GM12878 (cell line): ENCODE data around the gene RGCC. TPM values are rescaled to one million over a fixed set of nuclear protein-coding genes. Genes with fewer than 3 reads are reported as not detected.
A peak's percentile ranks its signal among the peaks of the same experiment; 100 is the strongest.

Source experiments
- ATAC-seq: fragments of 200-7000 bp; cut with Tn5 transposase; 3 replicates; pipeline ENCODE4 v1.9.1; 2020; ENCODE audit warnings: mild to moderate bottlenecking, moderate library complexity
- BruUV-seq: library from RNA; stranded (reverse); fragments of 400-500 nt; replicated peaks from 2 replicates; lab custom pipeline; 2021; lab: Mats Ljungman, UMichigan
- CTCF ChIA-PET: fragments of 300-600 bp; sonication (Branson Sonifier 250); formaldehyde crosslinking; extraction: SDS; loops from one replicate; lab custom pipeline; 2021; ENCODE audit warnings: inconsistent platforms; lab: Yijun Ruan, JAX
- POLR2A ChIA-PET: fragments of 350-600 bp; formaldehyde crosslinking; extraction: SDS; loops from one replicate; lab custom pipeline; 2021; ENCODE audit warnings: inconsistent platforms; lab: Charles Lee
- RAD21 ChIA-PET: fragments of 300-600 bp; sonication (Branson Sonifier 250); formaldehyde crosslinking; loops from one replicate; lab custom pipeline; 2023; ENCODE audit warnings: antibody characterized with exemption; ENCODE audit not compliant: unreplicated experiment; lab: Charles Lee
- SMC1A ChIA-PET: fragments of 300-600 bp; sonication (Branson Sonifier 250); formaldehyde crosslinking; loops from one replicate; lab custom pipeline; 2023; ENCODE audit not compliant: unreplicated experiment, uncharacterized antibody; lab: Charles Lee
- DNase-seq: peaks from one replicate; pipeline ENCODE4 v3.0.0-alpha.2; 2011; ENCODE audit warnings: low read depth, low spot score
- FAIRE-seq: peaks from 3 replicates; lab custom pipeline; 2011; peaks lifted over from hg19 to GRCh38; lab: Jason Lieb, UNC
- H2AFZ ChIP-seq: 2 replicates; pipeline ENCODE4 v1.6.0; 2011; ENCODE audit warnings: low read depth, low read length, control low read depth; ENCODE audit not compliant: control insufficient read depth
- H3K27ac ChIP-seq: 2 replicates; pipeline ENCODE4 v1.5.1; 2011; ENCODE audit warnings: control low read depth; ENCODE audit not compliant: control insufficient read depth, insufficient read depth
- H3K27me3 ChIP-seq, 2 experiments: replicated peaks in 1 of 2; 2 replicates each; pipeline versions ENCODE4 v1.6.0 to v1.6.1; 2011; ENCODE audit warnings: low read length in 1 of 2; ENCODE audit not compliant: control insufficient read depth in 2 of 2, insufficient read depth in 2 of 2
- H3K36me3 ChIP-seq, 2 experiments: 2 replicates each; pipeline ENCODE4 v1.5.1; 2011; ENCODE audit warnings: low read length in 1 of 2; ENCODE audit not compliant: control insufficient read depth in 2 of 2, insufficient read depth in 2 of 2
- H3K4me1 ChIP-seq: 2 replicates; pipeline ENCODE4 v1.6.1; 2011; ENCODE audit warnings: mild to moderate bottlenecking, low read length, moderate library complexity, mixed read lengths; ENCODE audit not compliant: control insufficient read depth, insufficient read depth
- H3K4me2 ChIP-seq: 2 replicates; pipeline ENCODE4 v1.6.0; 2011; ENCODE audit warnings: control low read depth; ENCODE audit not compliant: control insufficient read depth, insufficient read depth
- H3K4me3 ChIP-seq: fragments of 200-600 bp; sonication (generic); 2 replicates; pipeline ENCODE4 v1.5.1; 2016
- H3K79me2 ChIP-seq: 2 replicates; pipeline ENCODE4 v1.6.0; 2011; ENCODE audit warnings: low read length; ENCODE audit not compliant: control insufficient read depth, insufficient read depth
- H3K9ac ChIP-seq: 2 replicates; pipeline ENCODE4 v1.8.0; 2011; ENCODE audit warnings: low read length, control low read depth, mixed read lengths; ENCODE audit not compliant: control insufficient read depth, insufficient read depth
- H3K9me3 ChIP-seq: replicated peaks from 3 replicates; pipeline ENCODE4 v1.5.1; 2011; ENCODE audit warnings: mild to moderate bottlenecking, low read length; ENCODE audit not compliant: control insufficient read depth, insufficient read depth
- H4K20me1 ChIP-seq: 2 replicates; pipeline ENCODE4 v1.6.0; 2011; ENCODE audit not compliant: control insufficient read depth, insufficient read depth
- CBFB ChIP-seq: IDR thresholded peaks from 2 replicates; pipeline ENCODE4 v1.6.1; 2016; ENCODE audit warnings: antibody characterized with exemption, low read depth
- CHD4 ChIP-seq: fragments of 200-600 bp; sonication (generic); IDR thresholded peaks from 2 replicates; pipeline ENCODE4 v1.6.1; 2016; ENCODE audit warnings: mild to moderate bottlenecking
- CTCF ChIP-seq, 3 experiments: IDR thresholded peaks in 2 of 3; conservative IDR thresholded peaks in 1 of 3; 2 replicates each; pipeline ENCODE4 v1.5.1; 2011; ENCODE audit warnings: low read depth in 3 of 3, low read length in 3 of 3, mild to moderate bottlenecking in 3 of 3, control low read depth in 2 of 3, moderate library complexity in 2 of 3, inconsistent platforms in 1 of 3, mixed read lengths in 1 of 3; ENCODE audit not compliant: control insufficient read depth in 2 of 3, insufficient read depth in 1 of 3; ENCODE audit errors: extremely low read depth in 1 of 3
- E4F1 ChIP-seq: fragments of 450-650 bp; IDR thresholded peaks from 2 replicates; pipeline ENCODE4 v1.6.1; 2018; ENCODE audit warnings: borderline replicate concordance, mild to moderate bottlenecking; ENCODE audit not compliant: partially characterized antibody
- EP300 ChIP-seq, 2 experiments: fragments of 150-350 bp in 1 of 2; IDR thresholded peaks; 2 replicates each; pipeline ENCODE4 v1.6.1; 2011 to 2012; ENCODE audit warnings: low read depth in 2 of 2, low read length in 2 of 2, borderline replicate concordance in 1 of 2, improper control_type of control experiment in 1 of 2, inconsistent platforms in 1 of 2; ENCODE audit not compliant: control insufficient read depth in 1 of 2
- GABPA ChIP-seq: IDR thresholded peaks from 2 replicates; pipeline ENCODE4 v1.6.1; 2014; ENCODE audit warnings: antibody characterized with exemption, low read depth, mild to moderate bottlenecking, inconsistent platforms
- IRF4 ChIP-seq: IDR thresholded peaks from 2 replicates; pipeline ENCODE4 v1.6.1; 2011; ENCODE audit warnings: low read depth, low read length
- MAX ChIP-seq: IDR thresholded peaks from 2 replicates; pipeline ENCODE4 v1.6.1; 2012; ENCODE audit warnings: low read depth, low read length, improper control_type of control experiment
- MEF2B ChIP-seq: fragments of 450-650 bp; IDR thresholded peaks from 2 replicates; pipeline ENCODE4 v1.6.1; 2018; ENCODE audit warnings: mild to moderate bottlenecking, moderate library complexity; ENCODE audit not compliant: partially characterized antibody, poor library complexity, severe bottlenecking
- NFYB ChIP-seq: IDR thresholded peaks from 2 replicates; pipeline ENCODE4 v1.6.1; 2011; ENCODE audit warnings: low read depth, mild to moderate bottlenecking, low read length, improper control_type of control experiment, moderate library complexity; ENCODE audit not compliant: insufficient read depth
- SPI1 ChIP-seq: IDR thresholded peaks from 2 replicates; pipeline ENCODE4 v1.6.1; 2011; ENCODE audit warnings: low read depth, mild to moderate bottlenecking, low read length, moderate library complexity, borderline replicate concordance; ENCODE audit not compliant: insufficient read depth
- TCF12 ChIP-seq: IDR thresholded peaks from 2 replicates; pipeline ENCODE4 v1.6.1; 2011; ENCODE audit warnings: low read depth, mild to moderate bottlenecking, low read length
- ZNF592 ChIP-seq: fragments of 450-650 bp; IDR thresholded peaks from 2 replicates; pipeline ENCODE4 v1.6.1; 2017; ENCODE audit warnings: mild to moderate bottlenecking, moderate library complexity
- WGBS: methylation state at CpG from one replicate; pipeline ENCODE4 v1.1.6; 2016; ENCODE audit warnings: low lambda C conversion rate; ENCODE audit not compliant: insufficient replicate concordance, insufficient coverage; ENCODE audit errors: missing lambda C conversion rate; 5-methylcytosine and 5-hydroxymethylcytosine counted together
- in situ Hi-C: fragments of 300-500 bp; cut with MboI; formaldehyde crosslinking; loops from 9 replicates; pipeline ENCODE4 v1.14.3; 2018; ENCODE audit warnings: mixed read lengths
- intact Hi-C: fragments of 100-400 bp; cut with micrococcal nuclease; formaldehyde crosslinking; loops from one replicate; pipeline ENCODE4 v1.14.2; 2022; ENCODE audit not compliant: unreplicated experiment
- polyA plus RNA-seq, 11 experiments: library from polyadenylated mRNA; depleted of rRNA in 4 of 11; unstranded in 6 of 11; stranded (reverse) in 5 of 11; fragments of >200 nt; fragmentation: Nextera tagmentation in 4 of 11; fragmentation: Illumina TruSeq in 1 of 11; extraction: Ambion mirVana in 4 of 11; extraction: Trizol in 1 of 11; gene quantifications; 1 replicate in 1 of 11; 2 replicates in 10 of 11; pipeline versions ENCODE4 v1.2.1 to v1.2.3, GENCODE V29; 2011 to 2016; ENCODE audit warnings: inconsistent platforms in 2 of 11, missing spikeins in 2 of 11, low read depth in 1 of 11
- total RNA-seq, 4 experiments: library from RNA; depleted of rRNA in 3 of 4; stranded (reverse); fragments of >200 nt in 3 of 4; fragmentation: Illumina TruSeq in 1 of 4; extraction: Trizol in 1 of 4; gene quantifications; 2 replicates each; pipeline versions ENCODE4 v1.2.1 to v1.2.3, GENCODE V29; 2013 to 2021

Gene RGCC
- total and polyA plus RNA-seq, 10 of the 15 experiments (the other 5 are each of a cell fraction or from before 2014, with no cell fraction given) = 0.41 to 19.4 (median 9.9) TPM

GRCh38 chr13:41465241-41465847, 8.0 kb downstream of the RGCC start:
- no peaks in the 10 kb centered on the region for H3K27me3 ChIP-seq
- H2AFZ ChIP-seq = peak overlapping the region; percentile 72
- FAIRE-seq (peak; percentile 94), DNase-seq (peak; percentile 88), ATAC-seq (peak; percentile 95)
- peak overlapping the region; percentile 66 for H3K9ac ChIP-seq
- peaks cover 61% of the 10 kb centered on the region for H3K4me1 ChIP-seq
- in situ Hi-C loops = no loop called here
- SMC1A ChIA-PET = interaction anchor here (0.5 to 1.5 kb wide), 3 partner anchors 27 to 392 kb away, joined by 3 to 7 read pairs (median 6); no protein-coding TSS in a partner anchor
- H3K4me3 ChIP-seq = no peak overlapping the region; the same call in 1 of the 2 replicates
- BruUV-seq = no TSS peak
- H3K27ac ChIP-seq = peak overlapping the region; percentile 95
- POLR2A ChIA-PET = no interaction called here
- H3K79me2 ChIP-seq = 0 out of 2 replicates have a peak, but pooled peaks cover 2% of the 10 kb centered on the region
- no peaks in the 10 kb centered on the region for H4K20me1 ChIP-seq
- no peaks in the 10 kb centered on the region for H3K9me3 ChIP-seq
- peak overlapping the region; percentile 89 for H3K4me2 ChIP-seq
- CTCF ChIA-PET = interaction anchor here (1.1 to 1.3 kb wide), 4 partner anchors 19 to 203 kb away, joined by 3 to 4 read pairs (median 3); no protein-coding TSS in a partner anchor
- intact Hi-C loops = no loop called here
- RAD21 ChIA-PET = interaction anchor here (0.5 to 2.4 kb wide), 3 partner anchors 27 to 498 kb away, joined by 3 to 9 read pairs (median 5); no protein-coding TSS in a partner anchor
- 0% methylated on average over 4 of the region's 4 CpGs for WGBS
- H3K36me3 ChIP-seq = peaks cover 0 to 4% of the 10 kb centered on the region in 2 experiments; a peak in 2 of 4 replicates
- TF ChIP-seq SPI1 (peak; percentile 58), NFYB (no peak), TCF12 (peak; percentile 97), CTCF (IDR thresholded peaks at IDR 0.05 in 2 of 3, conservative IDR thresholded peaks at IDR 0.05 in 1 of 3; ENCODE audit: control insufficient read depth in 2 of 3, extremely low read depth in 1 of 3, insufficient read depth in 1 of 3, low read depth in 3 of 3, low read length in 3 of 3) (no peak), MAX (no peak), EP300 (IDR thresholded peaks at IDR 0.05; ENCODE audit: borderline replicate concordance in 1 of 2, control insufficient read depth in 1 of 2, low read depth in 2 of 2, low read length in 2 of 2) (peak; percentile 36 to 81; a peak in 3 of 4 replicates), ZNF592 (no peak), CBFB (peak; percentile 92), E4F1 (no peak), MEF2B (peak; percentile 19), CHD4 (no peak), IRF4 (peak; percentile 90), GABPA (no peak)
